MCF 10A (cell line): ENCODE data around the gene CRIM1. TPM values are rescaled to one million over a fixed set of nuclear protein-coding genes. Genes with fewer than 3 reads are reported as not detected.

Experiments
- BruUV-seq: library from RNA; stranded (reverse); fragments of 400-500 nt; replicated peaks from 2 replicates; lab custom pipeline; 2021; lab: Mats Ljungman, UMichigan
- CTCF ChIA-PET: fragments of 300-600 bp; sonication (Branson Sonifier 250); formaldehyde crosslinking; extraction: SDS; loops from one replicate; lab custom pipeline; 2021; ENCODE audit warnings: antibody characterized with exemption, inconsistent platforms; lab: Yijun Ruan, JAX
- POLR2A ChIA-PET: fragments of 300-600, 350-650 bp; sonication (Branson Sonifier 250); formaldehyde crosslinking; extraction: SDS; loops from one replicate; lab custom pipeline; 2020; ENCODE audit warnings: antibody characterized with exemption, inconsistent platforms; lab: Yijun Ruan, JAX
- DNase-seq: peaks from one replicate; pipeline ENCODE4 v3.0.0-alpha.2; 2018; ENCODE audit not compliant: unreplicated experiment
- H3K27ac Mint-ChIP-seq: one replicate; pipeline ENCODE4 v1.8.0; 2022; ENCODE audit warnings: mild to moderate bottlenecking, low read depth, mixed read lengths; ENCODE audit not compliant: unreplicated experiment
- H3K27me3 Mint-ChIP-seq: one replicate; pipeline ENCODE4 v1.8.0; 2022; ENCODE audit warnings: mixed read lengths; ENCODE audit not compliant: insufficient read depth, unreplicated experiment
- H3K36me3 Mint-ChIP-seq: one replicate; pipeline ENCODE4 v1.8.0; 2022; ENCODE audit warnings: mild to moderate bottlenecking, moderate library complexity, mixed read lengths; ENCODE audit not compliant: insufficient read depth, unreplicated experiment
- H3K4me1 Mint-ChIP-seq: one replicate; pipeline ENCODE4 v1.8.0; 2022; ENCODE audit warnings: mixed read lengths; ENCODE audit not compliant: insufficient read depth, unreplicated experiment
- H3K4me3 Mint-ChIP-seq: one replicate; pipeline ENCODE4 v1.8.0; 2022; ENCODE audit warnings: mild to moderate bottlenecking, moderate library complexity, mixed read lengths; ENCODE audit not compliant: unreplicated experiment
- H3K9me3 Mint-ChIP-seq: one replicate; pipeline ENCODE4 v1.8.0; 2022; ENCODE audit warnings: mixed read lengths; ENCODE audit not compliant: unreplicated experiment
- CTCF ChIP-seq: fragments of 200-600 bp; IDR thresholded peaks from one replicate; pipeline ENCODE4 v1.8.0; 2022; ENCODE audit warnings: antibody characterized with exemption, mild to moderate bottlenecking; ENCODE audit not compliant: unreplicated experiment
- intact Hi-C: fragments of 100-400 bp; cut with micrococcal nuclease; formaldehyde crosslinking; loops from 2 replicates; pipeline ENCODE4 v1.14.1; 2022
- total RNA-seq: library from RNA; stranded (reverse); gene quantifications from 2 replicates; pipeline ENCODE4 v1.2.3, GENCODE V29; 2022

CRIM1 gene
- total RNA-seq, 1 experiment from 2014 or later: 185 TPM

- peaks cover 83% of the 10 kb centered on the region for H3K36me3 Mint-ChIP-seq
- POLR2A ChIA-PET: no interaction called here
- TF ChIP-seq CTCF: no peak
- H3K27me3 Mint-ChIP-seq: no peaks in the 10 kb centered on the region
- CTCF ChIA-PET: no interaction called here
- H3K4me1 Mint-ChIP-seq: peaks cover 43% of the 10 kb centered on the region
- DNase-seq: no peak
- BruUV-seq: no TSS peak
- no peaks in the 10 kb centered on the region for H3K9me3 Mint-ChIP-seq
- peak overlapping the region; percentile 79 for H3K27ac Mint-ChIP-seq
- H3K4me3 Mint-ChIP-seq: no peak overlapping the region
- intact Hi-C loops: no loop called here
Measured at GRCh38 chr2:36481709-36482108, 126.1 kb downstream of the CRIM1 start.

- Mint-ChIP-seq H3K36me3 (peaks cover 73% of the 10 kb centered on the region), H3K4me1 (peaks cover 48% of the 10 kb centered on the region), H3K4me3 (no peak overlapping the region), H3K27me3 (no peaks in the 10 kb centered on the region), H3K9me3 (no peaks in the 10 kb centered on the region), H3K27ac (peak overlapping the region; percentile 79)
- TF ChIP-seq CTCF: no peak
- CTCF ChIA-PET: interaction anchor here (0.5 to 1.2 kb wide), 6 partner anchors 8 to 61 kb away, joined by 3 to 5 read pairs (median 3); no protein-coding TSS in a partner anchor
- no peak for DNase-seq
- intact Hi-C loops: no loop called here
- POLR2A ChIA-PET: interaction anchor here (1.3 kb wide), 1 partner anchor 26 kb away, joined by 4 read pairs; no protein-coding TSS in a partner anchor
- BruUV-seq: no TSS peak
Measured at GRCh38 chr2:36482576-36483214, 127.1 kb downstream of the CRIM1 start.

GRCh38 chr2:36483290-36483689 lies 127.7 kb downstream of the CRIM1 start:
- BruUV-seq: no TSS peak
- Mint-ChIP-seq H3K4me1 (peaks cover 43% of the 10 kb centered on the region), H3K9me3 (no peaks in the 10 kb centered on the region), H3K4me3 (no peak overlapping the region), H3K27ac (peak overlapping the region; percentile 64), H3K27me3 (no peaks in the 10 kb centered on the region), H3K36me3 (peaks cover 67% of the 10 kb centered on the region)
- intact Hi-C loops: no loop called here
- no peak for DNase-seq
- POLR2A ChIA-PET: interaction anchor here (0.6 to 1.3 kb wide), 2 partner anchors 27 to 996 kb away, joined by 4 read pairs; no protein-coding TSS in a partner anchor
- CTCF ChIA-PET: interaction anchor here (0.5 to 1.5 kb wide), 7 partner anchors 8 to 95 kb away, joined by 3 to 5 read pairs (median 3); no protein-coding TSS in a partner anchor
- no peak for TF ChIP-seq CTCF

GRCh38 chr2:36484454-36484853 lies 128.9 kb downstream of the CRIM1 start:
- POLR2A ChIA-PET: interaction anchor here (0.6 to 2.3 kb wide), 3 partner anchors 13 to 132 kb away, joined by 3 to 9 read pairs (median 5); no protein-coding TSS in a partner anchor
- CTCF ChIA-PET: interaction anchor here (0.6 to 1.5 kb wide), 7 partner anchors 22 to 186 kb away, joined by 3 to 5 read pairs (median 4); no protein-coding TSS in a partner anchor
- Mint-ChIP-seq H3K4me1 (peaks cover 39% of the 10 kb centered on the region), H3K36me3 (peaks cover 63% of the 10 kb centered on the region), H3K27ac (no peak overlapping the region), H3K27me3 (no peaks in the 10 kb centered on the region), H3K9me3 (no peaks in the 10 kb centered on the region), H3K4me3 (no peak overlapping the region)
- intact Hi-C loops: loop anchor here (2.0 kb wide), 1 partner anchor 46 kb away; no protein-coding TSS in a partner anchor
- DNase-seq: no peak
- BruUV-seq: no TSS peak
- TF ChIP-seq CTCF: no peak
